GM18519 (cell line): Measurements from ENCODE around the gene ZFAND2B.
"Not testable (repeated sequence)": the region's sequence is repeated elsewhere in the genome, so short reads cannot be mapped to it uniquely, and the experiment has no call there.

ENCODE experiments used
- ATAC-seq: cut with Tn5 transposase; IDR thresholded peaks from one replicate; pipeline ENCODE4 v1.9.1; 2021; ENCODE audit warnings: mild to moderate bottlenecking, moderate library complexity; ENCODE audit not compliant: unreplicated experiment, low FRiP score

Gene ZFAND2B

GRCh38 chr2:219200502-219201326 is 5.9 kb upstream of the ZFAND2B start:
- ATAC-seq, result not testable (repeated sequence)

- not testable (repeated sequence) for ATAC-seq
Measured at GRCh38 chr2:219201331-219201730, 5.3 kb upstream of the ZFAND2B start.

GRCh38 chr2:219204425-219205164 is 2.0 kb upstream of the ZFAND2B start:
- ATAC-seq, result no peak

- ATAC-seq, result no peak
Measured at GRCh38 chr2:219205165-219205538, 1.4 kb upstream of the ZFAND2B start.

- no peak for ATAC-seq
Measured at GRCh38 chr2:219205981-219206327, 628 bp upstream of the ZFAND2B start.

GRCh38 chr2:219207134-219207883 is 727 bp downstream of the ZFAND2B start:
- no peak for ATAC-seq

- no peak for ATAC-seq
Measured at GRCh38 chr2:219207884-219208740, 1.5 kb downstream of the ZFAND2B start.

- no peak for ATAC-seq
Measured at GRCh38 chr2:219209236-219210195, 2.9 kb downstream of the ZFAND2B start.

- no peak for ATAC-seq
Measured at GRCh38 chr2:219210196-219210885, 3.8 kb downstream of the ZFAND2B start.

GRCh38 chr2:219210886-219211362 is 4.3 kb downstream of the ZFAND2B start:
- no peak for ATAC-seq

- ATAC-seq, result no peak
Measured at GRCh38 chr2:219213026-219213415, 6.4 kb downstream of the ZFAND2B start.

- ATAC-seq, result no peak
Measured at GRCh38 chr2:219213486-219214071, 7.0 kb downstream of the ZFAND2B start.

- no peak for ATAC-seq
Measured at GRCh38 chr2:219214141-219214540, 7.6 kb downstream of the ZFAND2B start.

GRCh38 chr2:219214786-219215185 is 8.2 kb downstream of the ZFAND2B start:
- no peak for ATAC-seq

- ATAC-seq, result no peak
Measured at GRCh38 chr2:219215871-219216534, 9.4 kb downstream of the ZFAND2B start.

- ATAC-seq, result no peak
Measured at GRCh38 chr2:219216535-219216915, 9.9 kb downstream of the ZFAND2B start.

GRCh38 chr2:219218217-219218731 is 11.7 kb downstream of the ZFAND2B start:
- ATAC-seq, result peak; percentile 16
